PC-9 (cell line): Measurements from ENCODE around the gene SCGB3A1. TPM values are rescaled to one million over a fixed set of nuclear protein-coding genes. Genes with fewer than 3 reads are reported as not detected.

Experiments
- BruUV-seq: library from RNA; stranded (reverse); fragments of 400-500 nt; replicated peaks from 2 replicates; lab custom pipeline; 2021; lab: Mats Ljungman, UMichigan
- CTCF ChIA-PET: fragments of 300-600 bp; sonication (Branson Sonifier 250); formaldehyde crosslinking; loops from one replicate; lab custom pipeline; 2022; ENCODE audit warnings: antibody characterized with exemption; lab: Charles Lee
- POLR2A ChIA-PET: fragments of 300-600 bp; sonication (Branson Sonifier 250); formaldehyde crosslinking; loops from one replicate; lab custom pipeline; 2022; ENCODE audit warnings: antibody characterized with exemption; ENCODE audit not compliant: unreplicated experiment; lab: Charles Lee
- DNase-seq, 2 experiments: peaks; one replicate each; pipeline versions ENCODE4 v3.0.0 to v3.0.0-alpha.2; 2015 to 2022; ENCODE audit warnings: mixed read lengths in 1 of 2
- H2AFZ ChIP-seq: fragments of 200-600 bp; sonication (generic); 2 replicates; pipeline ENCODE4 v1.8.1; 2017; ENCODE audit warnings: antibody characterized with exemption
- H3F3A ChIP-seq: fragments of 200-600 bp; sonication (generic); 2 replicates; pipeline ENCODE4 v1.8.1; 2017; ENCODE audit warnings: antibody characterized with exemption, mild to moderate bottlenecking, low read depth; ENCODE audit not compliant: insufficient read depth
- H3K27ac ChIP-seq: fragments of 200-600 bp; sonication (generic); 2 replicates; pipeline ENCODE4 v1.6.1; 2016; ENCODE audit warnings: mixed run types
- H3K27me3 ChIP-seq: fragments of 200-600 bp; sonication (generic); 2 replicates; pipeline ENCODE4 v1.6.1; 2016; ENCODE audit warnings: low read depth, mixed run types; ENCODE audit not compliant: insufficient read depth
- H3K36me3 ChIP-seq: fragments of 200-600 bp; sonication (generic); 2 replicates; pipeline ENCODE4 v1.6.1; 2016; ENCODE audit warnings: low read depth, mixed run types
- H3K4me1 ChIP-seq: fragments of 200-600 bp; sonication (generic); replicated peaks from 2 replicates; pipeline ENCODE4 v1.6.1; 2016; ENCODE audit warnings: mixed run types; ENCODE audit not compliant: insufficient read depth
- H3K4me2 ChIP-seq: fragments of 200-600 bp; sonication (generic); 2 replicates; pipeline ENCODE4 v1.6.1; 2017; ENCODE audit warnings: mixed run types
- H3K4me3 ChIP-seq: fragments of 200-600 bp; sonication (generic); 2 replicates; pipeline ENCODE4 v1.6.1; 2016; ENCODE audit warnings: mixed run types
- H3K79me2 ChIP-seq: fragments of 200-600 bp; sonication (generic); 2 replicates; pipeline ENCODE4 v1.6.1; 2017; ENCODE audit warnings: low read depth, mixed run types
- H3K9me2 ChIP-seq: fragments of 200-600 bp; sonication (generic); 2 replicates; pipeline ENCODE4 v1.8.1; 2017; ENCODE audit warnings: mild to moderate bottlenecking; ENCODE audit not compliant: insufficient read depth
- H3K9me3 ChIP-seq: fragments of 200-600 bp; sonication (generic); 2 replicates; pipeline ENCODE4 v1.8.1; 2016; ENCODE audit warnings: low read depth; ENCODE audit not compliant: insufficient read depth
- H4K20me1 ChIP-seq: fragments of 200-600 bp; sonication (generic); 2 replicates; pipeline ENCODE4 v1.8.1; 2017; ENCODE audit not compliant: insufficient read depth
- CTCF ChIP-seq: fragments of 200-600 bp; sonication (generic); conservative IDR thresholded peaks from 2 replicates; pipeline ENCODE4 v1.6.1; 2017; ENCODE audit warnings: mixed run types, antibody characterized with exemption, mild to moderate bottlenecking, moderate library complexity
- EZH2 ChIP-seq: fragments of 200-600 bp; sonication (generic); IDR thresholded peaks from 2 replicates; pipeline ENCODE4 v1.8.0; 2017; ENCODE audit warnings: antibody characterized with exemption, low read depth
- intact Hi-C: fragments of 100-400 bp; cut with micrococcal nuclease; formaldehyde crosslinking; loops from one replicate; pipeline ENCODE4 v1.10.0; 2022; ENCODE audit not compliant: unreplicated experiment
- total RNA-seq: library from RNA; stranded (reverse); gene quantifications from 2 replicates; pipeline ENCODE4 v1.2.3, GENCODE V29; 2021

The SCGB3A1 gene
- total RNA-seq, 1 experiment from 2014 or later: not detected

- intact Hi-C loops: no loop called here
- no peak overlapping the region for H3K4me2 ChIP-seq
- no peaks in the 10 kb centered on the region for H3K9me3 ChIP-seq
- no TSS peak for BruUV-seq
- no peaks in the 10 kb centered on the region for H3K79me2 ChIP-seq
- no peaks in the 10 kb centered on the region for H3K36me3 ChIP-seq
- TF ChIP-seq CTCF (0 out of 2 replicates have a peak, but pooled peaks have one; percentile 33), EZH2 (no peak)
- ChIA-PET POLR2A (interaction anchor here (0.6 to 0.7 kb wide), 2 partner anchors 117 to 121 kb away, joined by 4 to 5 read pairs; no protein-coding TSS in a partner anchor), CTCF (interaction anchor here (0.6 to 0.7 kb wide), 3 partner anchors 29 to 639 kb away, joined by 3 to 7 read pairs (median 7); no protein-coding TSS in a partner anchor)
- no peaks in the 10 kb centered on the region for H3F3A ChIP-seq
- H3K9me2 ChIP-seq: no peaks in the 10 kb centered on the region
- no peak overlapping the region for H3K4me3 ChIP-seq
- H3K27me3 ChIP-seq: peaks cover 49% of the 10 kb centered on the region
- peak; percentile 48 to 56 for DNase-seq
- H2AFZ ChIP-seq: no peak overlapping the region
- H3K4me1 ChIP-seq: no peaks in the 10 kb centered on the region
- no peaks in the 10 kb centered on the region for H4K20me1 ChIP-seq
- H3K27ac ChIP-seq: no peak overlapping the region
These were observed 20.0 kb upstream of the SCGB3A1 start for GRCh38 chr5:180611140-180611850.

- ChIA-PET CTCF (no interaction called here), POLR2A (no interaction called here)
- Histone ChIP-seq H4K20me1 (no peaks in the 10 kb centered on the region), H3K79me2 (no peaks in the 10 kb centered on the region), H3K27me3 (peaks cover 51% of the 10 kb centered on the region), H3K36me3 (no peaks in the 10 kb centered on the region), H3K9me2 (no peaks in the 10 kb centered on the region), H3F3A (no peaks in the 10 kb centered on the region), H3K4me2 (no peak overlapping the region), H3K27ac (no peak overlapping the region), H2AFZ (no peak overlapping the region), H3K4me3 (no peak overlapping the region), H3K4me1 (no peaks in the 10 kb centered on the region), H3K9me3 (no peaks in the 10 kb centered on the region)
- intact Hi-C loops: loop anchor here (10.0 kb wide), 1 partner anchor 405 kb away; the partner anchor contains the start of gene RASGEF1C
- no peak for DNase-seq
- no TSS peak for BruUV-seq
- no peak for TF ChIP-seq EZH2
- no peak for TF ChIP-seq CTCF
These were observed 18.7 kb upstream of the SCGB3A1 start for GRCh38 chr5:180609817-180610550.

- TF ChIP-seq EZH2 (no peak), CTCF (no peak)
- Histone ChIP-seq H3K4me1 (no peaks in the 10 kb centered on the region), H3K27me3 (peaks cover 52% of the 10 kb centered on the region), H3K36me3 (no peaks in the 10 kb centered on the region), H3K4me2 (no peak overlapping the region), H3K9me3 (no peaks in the 10 kb centered on the region), H3K79me2 (no peaks in the 10 kb centered on the region), H3F3A (no peaks in the 10 kb centered on the region), H3K4me3 (no peak overlapping the region), H3K9me2 (no peaks in the 10 kb centered on the region), H3K27ac (no peak overlapping the region), H4K20me1 (no peaks in the 10 kb centered on the region), H2AFZ (no peak overlapping the region)
- DNase-seq: no peak
- BruUV-seq: no TSS peak
- POLR2A ChIA-PET: no interaction called here
- CTCF ChIA-PET: no interaction called here
- intact Hi-C loops: loop anchor here (10.0 kb wide), 1 partner anchor 405 kb away; the partner anchor contains the start of gene RASGEF1C
These were observed 18.1 kb upstream of the SCGB3A1 start for GRCh38 chr5:180609386-180609785.
